NK-92 treated with Interleukin-12 subunit alpha and Interleukin-12 subunit beta, amount 100 ng/mL, for 24 hours (cell line): Measurements from ENCODE around the gene SPATS2.
A peak's percentile ranks its signal among the peaks of the same experiment; 100 is the strongest.

Experiments
- DNase-seq: peaks from one replicate; lab custom pipeline; 2025; lab: John Stamatoyannopoulos, UW

Gene SPATS2

GRCh38 chr12:49556391-49557186 lies 189.3 kb downstream of the SPATS2 start:
- no peak for DNase-seq

DNA sequence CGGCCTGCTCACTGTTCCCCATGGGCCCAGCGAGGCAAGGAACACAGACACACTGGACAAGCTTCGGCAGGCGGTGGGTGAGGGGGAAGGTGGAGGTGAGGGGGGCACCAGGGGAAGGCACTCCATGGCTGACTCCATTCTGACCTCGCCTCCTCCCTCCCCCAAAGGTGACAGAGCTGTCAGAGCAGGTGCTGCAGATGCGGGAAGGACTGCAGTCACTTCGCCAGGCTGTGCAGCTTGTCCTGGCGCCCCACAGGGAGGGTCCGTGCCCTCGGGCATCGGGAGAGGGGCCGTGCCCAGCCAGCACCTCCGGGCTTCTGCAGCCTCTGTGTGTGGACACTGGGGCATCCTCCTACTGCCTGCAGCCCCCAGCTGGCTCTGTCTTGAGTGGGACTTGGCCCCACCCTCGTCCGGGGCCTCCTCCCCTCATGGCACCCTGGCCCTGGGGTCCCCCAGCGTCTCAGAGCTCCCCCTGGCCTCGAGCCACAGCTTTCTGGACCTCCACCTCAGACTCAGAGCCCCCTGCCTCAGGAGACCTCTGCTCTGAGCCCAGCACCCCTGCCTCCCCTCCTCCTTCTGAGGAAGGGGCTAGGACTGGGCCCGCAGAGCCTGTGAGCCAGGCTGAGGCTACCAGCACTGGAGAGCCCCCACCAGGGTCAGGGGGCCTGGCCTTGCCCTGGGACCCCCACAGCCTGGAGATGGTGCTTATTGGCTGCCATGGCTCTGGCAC lies 190.1 kb downstream of the SPATS2 start:
- no peak for DNase-seq

- DNase-seq: no peak
Measured at GRCh38 chr12:49557917-49558215, 190.6 kb downstream of the SPATS2 start.

DNA sequence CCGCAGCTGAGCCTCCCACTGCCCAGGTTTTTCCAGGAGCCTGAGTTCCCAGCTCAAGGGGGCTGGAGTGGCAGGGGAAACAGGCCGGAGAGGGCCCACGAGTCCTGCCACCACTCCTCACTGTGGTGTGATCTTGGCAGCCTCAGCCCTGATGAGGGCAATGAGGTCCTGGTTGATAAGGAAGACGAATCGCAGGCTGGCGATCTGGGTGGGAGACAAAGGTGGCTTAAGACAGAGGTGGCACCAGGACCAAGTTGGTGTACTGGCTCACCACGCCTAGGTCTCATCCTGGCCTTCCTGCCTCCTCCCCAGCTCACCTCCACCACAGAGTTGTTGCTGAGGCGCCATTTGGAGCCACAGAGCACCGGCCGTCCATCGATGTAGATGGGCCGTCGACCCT lies 191.3 kb downstream of the SPATS2 start:
- no peak for DNase-seq

DNA sequence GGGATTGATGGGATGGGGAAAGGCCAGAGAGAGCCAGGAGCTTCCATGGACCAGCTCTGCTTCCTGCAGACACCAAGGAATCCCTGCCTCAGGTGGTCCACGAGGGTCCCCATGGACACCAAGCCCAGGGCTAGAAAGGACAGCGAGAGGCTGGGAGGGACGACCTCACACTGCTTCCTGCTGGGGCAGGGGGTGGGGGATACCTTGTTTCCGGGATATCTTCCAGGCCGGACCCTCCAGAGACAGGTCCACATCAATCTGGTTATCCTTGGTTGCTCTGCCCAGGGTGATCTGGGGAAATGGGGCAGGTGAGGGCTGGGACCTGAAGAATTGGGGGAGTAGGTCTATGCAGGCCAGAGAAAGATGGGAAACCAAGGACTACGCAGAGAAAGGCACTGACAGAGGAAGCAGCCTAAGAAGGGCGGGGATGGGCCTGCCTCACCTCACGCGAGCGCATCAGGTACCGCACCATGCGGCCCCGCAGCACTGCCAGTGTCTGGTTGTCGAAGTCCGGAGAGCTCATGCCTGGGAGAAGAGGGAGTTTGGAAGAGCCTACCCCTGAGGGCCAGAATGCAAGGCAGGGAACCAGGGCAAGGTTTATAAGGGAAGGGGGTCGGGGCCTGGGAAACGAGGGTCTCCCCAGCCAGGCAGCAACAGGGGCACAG lies 191.9 kb downstream of the SPATS2 start:
- no peak for DNase-seq

DNA sequence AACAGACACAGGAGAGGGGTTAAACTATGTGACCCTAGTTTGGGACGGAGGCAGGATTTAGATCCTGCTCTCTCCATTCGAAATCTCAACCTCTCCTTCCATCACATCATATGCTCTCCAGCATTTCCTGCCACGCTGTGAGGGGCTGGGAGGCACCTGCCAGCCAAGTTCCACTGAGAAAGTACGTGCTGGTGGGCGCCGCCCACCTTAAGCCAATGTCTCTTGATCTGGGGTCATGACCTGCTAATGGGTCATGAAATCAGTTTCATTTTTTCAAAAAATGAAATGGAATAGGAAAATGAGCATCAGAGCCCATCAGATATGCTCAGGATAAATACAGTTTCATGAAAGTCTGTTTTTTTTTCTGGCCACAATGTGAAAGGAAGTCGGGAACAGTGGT lies 193.4 kb downstream of the SPATS2 start:
- DNase-seq: no peak

DNA sequence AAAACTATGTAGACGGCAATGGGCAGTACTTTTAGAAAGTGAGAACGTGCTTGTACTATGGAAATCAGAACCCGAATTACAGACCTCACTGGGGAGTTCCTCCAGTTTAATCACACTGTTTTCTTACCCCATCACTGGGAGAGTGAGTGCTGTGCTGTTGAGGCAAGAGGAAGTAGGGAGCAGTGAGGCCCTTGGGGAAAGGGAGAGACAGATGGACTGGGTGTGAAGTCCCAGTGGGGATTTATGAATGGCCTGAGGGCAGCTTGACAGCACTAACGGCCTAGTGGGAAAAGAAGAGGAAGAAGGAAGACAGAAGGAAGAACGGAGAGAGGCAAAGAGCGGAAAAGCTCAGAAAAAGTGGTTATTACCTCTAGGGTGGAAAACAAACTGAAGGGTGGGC lies 195.0 kb downstream of the SPATS2 start:
- no peak for DNase-seq

GRCh38 chr12:49562831-49563230 lies 195.6 kb downstream of the SPATS2 start:
- no peak for DNase-seq

- DNase-seq: no peak
Measured at GRCh38 chr12:49563951-49564685, 196.9 kb downstream of the SPATS2 start.

DNA sequence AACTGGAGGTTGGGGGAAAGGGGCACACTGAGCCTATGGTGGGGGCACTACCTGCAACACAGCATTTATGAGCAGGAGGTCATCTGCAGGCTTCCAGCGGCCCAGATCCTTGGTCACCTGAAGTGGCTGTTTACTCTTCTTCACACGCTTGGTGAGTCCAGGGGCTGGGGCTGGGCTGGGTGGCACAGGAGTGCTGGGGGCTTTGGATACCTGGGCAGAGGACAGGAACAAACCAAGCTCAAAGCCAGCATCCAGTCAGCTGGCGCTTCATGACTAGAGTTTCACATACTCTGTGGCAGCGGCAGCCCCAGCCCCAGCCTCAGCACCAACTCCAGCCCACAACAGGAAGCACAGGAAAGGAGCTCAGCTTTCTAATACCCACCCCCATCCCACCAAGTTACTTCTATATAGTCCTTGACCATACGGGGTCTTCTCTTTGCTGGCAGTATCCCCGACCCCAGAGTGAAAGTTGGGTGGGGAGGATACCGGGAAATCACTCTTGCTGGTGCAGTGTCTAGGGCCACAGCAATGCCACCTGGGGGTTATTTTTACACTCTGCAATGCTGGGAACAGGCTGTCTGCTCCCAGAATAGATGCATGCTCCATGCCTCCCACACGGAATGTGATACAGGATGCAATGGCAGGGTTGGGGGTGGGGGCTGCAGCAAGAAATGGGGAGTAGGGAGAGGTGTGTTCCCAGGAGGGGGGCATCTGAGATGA lies 197.6 kb downstream of the SPATS2 start:
- no peak for DNase-seq

GRCh38 chr12:49565406-49566265 lies 198.4 kb downstream of the SPATS2 start:
- no peak for DNase-seq

DNA sequence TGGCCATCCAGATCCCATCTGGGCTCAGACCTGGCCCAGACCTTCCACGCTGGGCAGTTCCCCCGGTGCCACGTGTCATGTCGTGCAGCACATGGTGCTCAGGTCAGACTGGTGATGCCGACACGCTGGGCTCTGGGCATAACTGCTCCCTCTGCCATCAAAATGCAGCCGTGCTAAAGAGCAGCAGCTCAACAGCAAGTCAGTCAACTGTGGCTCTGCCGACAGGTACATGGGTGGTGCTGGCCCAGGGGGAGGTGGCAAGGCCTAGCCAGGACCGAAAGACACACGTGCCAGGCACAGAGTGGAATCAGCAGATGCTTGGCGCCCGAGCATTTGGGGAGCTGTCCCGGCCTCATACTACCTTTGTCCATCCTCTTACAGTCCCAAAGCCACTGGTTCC lies 199.1 kb downstream of the SPATS2 start:
- no peak for DNase-seq

- DNase-seq: no peak
Measured at GRCh38 chr12:49567302-49567610, 200.0 kb downstream of the SPATS2 start.

GRCh38 chr12:49567611-49568441 lies 200.6 kb downstream of the SPATS2 start, which contains the start of gene MCRS1:
Gene MCRS1 (minus strand): TSS chr12:49568142. CDS start chr12:49566731, 1,411 bp downstream.
- DNase-seq: peak; percentile 81

- DNase-seq: no peak
Measured at GRCh38 chr12:49568442-49569162, 201.3 kb downstream of the SPATS2 start.
